ENCODE results near the gene ASB7.
"Not testable (repeated sequence)": the region's sequence is repeated elsewhere in the genome, so short reads cannot be mapped to it uniquely, and the experiment has no call there.

The ASB7 gene

DNA sequence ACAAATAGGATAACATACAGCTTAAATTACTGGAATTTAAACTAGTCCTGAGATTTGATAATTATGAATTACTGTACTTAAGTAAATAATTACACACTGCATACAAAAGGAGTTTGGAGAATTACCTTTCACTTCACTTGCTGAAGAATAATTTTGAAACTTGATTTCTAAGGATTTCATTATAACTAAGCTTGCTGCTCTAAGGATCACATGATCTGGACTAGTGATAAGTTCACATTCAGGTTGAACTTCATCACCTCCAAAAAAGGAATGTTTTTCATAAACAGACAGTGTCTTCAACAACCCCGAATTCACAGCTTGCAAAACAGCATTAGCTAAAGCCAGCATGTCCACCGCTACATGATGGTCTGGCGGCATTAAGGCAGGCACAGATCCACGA lies 28.9 kb upstream of the ASB7 start:
- WGBS (ENCODE audit: insufficient coverage), result 95% methylated on average over 3 of the region's 4 CpGs
- Histone ChIP-seq H3K27ac (ENCODE audit: insufficient read depth in 1 of 2, low read depth in 1 of 2, low read length in 2 of 2, poor library complexity in 1 of 2, severe bottlenecking in 2 of 2) (no peak overlapping the region), H3K4me1 (ENCODE audit: control extremely low read depth in 1 of 4, control insufficient read depth in 4 of 4, insufficient read depth in 4 of 4, low read length in 3 of 4) (no peaks in the 10 kb centered on the region), H3K27me3 (replicated peaks in 2 of 5; ENCODE audit: control insufficient read depth in 4 of 5, insufficient read depth in 5 of 5, low read length in 4 of 5) (no peaks in the 10 kb centered on the region), H3K36me3 (ENCODE audit: control insufficient read depth in 4 of 4, insufficient read depth in 4 of 4, low read length in 3 of 4) (peaks cover 3 to 36% (median 20%) of the 10 kb centered on the region in 4 experiments), H3K9me3 (ENCODE audit: control extremely low read depth in 1 of 5, control insufficient read depth in 4 of 5, insufficient read depth in 2 of 5, low read depth in 1 of 5, low read length in 4 of 5) (no peaks in the 10 kb centered on the region), H3K4me3 (ENCODE audit: control insufficient read depth in 1 of 7, extremely low read depth in 1 of 7, insufficient read depth in 4 of 7, low read depth in 2 of 7, low read length in 6 of 7) (no peak overlapping the region)
- no peak for DNase-seq
- POLR2A ChIA-PET, result no interaction called here
- CTCF ChIA-PET, result interaction anchor here (0.7 to 3.2 kb wide), 8 partner anchors 10 to 645 kb away, joined by 3 to 8 read pairs (median 6); no protein-coding TSS in a partner anchor

DNA sequence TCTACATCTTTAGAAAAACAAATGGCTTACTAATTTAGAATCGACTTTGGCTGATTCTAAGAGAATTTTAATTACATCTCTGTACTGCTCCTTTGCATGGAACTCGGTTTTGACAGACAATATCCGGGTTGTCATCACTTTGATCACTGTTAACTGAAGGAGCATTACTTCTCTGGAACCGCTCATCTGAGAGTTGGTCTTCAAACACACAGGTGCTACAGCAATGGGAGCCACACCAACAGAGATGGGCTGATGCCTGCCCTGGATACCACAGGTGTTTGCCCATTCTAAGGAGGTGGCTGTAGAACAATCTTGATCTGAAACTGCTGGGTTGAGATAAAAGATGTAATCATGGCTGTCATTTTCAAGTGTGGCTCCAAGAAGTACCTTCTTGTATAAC lies 22.0 kb upstream of the ASB7 start:
- H3K27ac ChIP-seq (ENCODE audit: insufficient read depth in 1 of 2, low read depth in 1 of 2, low read length in 2 of 2, poor library complexity in 1 of 2, severe bottlenecking in 2 of 2), result no peak overlapping the region
- no peak overlapping the region for H3K4me3 ChIP-seq (ENCODE audit: control insufficient read depth in 1 of 7, extremely low read depth in 1 of 7, insufficient read depth in 4 of 7, low read depth in 2 of 7, low read length in 6 of 7)
- 85% methylated on average over 4 of the region's 4 CpGs for WGBS (ENCODE audit: insufficient coverage)
- H3K27me3 ChIP-seq (replicated peaks in 2 of 5; ENCODE audit: control insufficient read depth in 4 of 5, insufficient read depth in 5 of 5, low read length in 4 of 5), result no peaks in the 10 kb centered on the region
- peaks cover 0 to 2% (median 0%) of the 10 kb centered on the region in 5 experiments for H3K9me3 ChIP-seq (ENCODE audit: control extremely low read depth in 1 of 5, control insufficient read depth in 4 of 5, insufficient read depth in 2 of 5, low read depth in 1 of 5, low read length in 4 of 5)
- POLR2A ChIA-PET, result no interaction called here
- peaks cover 0 to 10% (median 5%) of the 10 kb centered on the region in 4 experiments for H3K36me3 ChIP-seq (ENCODE audit: control insufficient read depth in 4 of 4, insufficient read depth in 4 of 4, low read length in 3 of 4)
- H3K4me1 ChIP-seq (ENCODE audit: control extremely low read depth in 1 of 4, control insufficient read depth in 4 of 4, insufficient read depth in 4 of 4, low read length in 3 of 4), result no peaks in the 10 kb centered on the region
- CTCF ChIA-PET, result no interaction called here
- DNase-seq, result no peak

DNA sequence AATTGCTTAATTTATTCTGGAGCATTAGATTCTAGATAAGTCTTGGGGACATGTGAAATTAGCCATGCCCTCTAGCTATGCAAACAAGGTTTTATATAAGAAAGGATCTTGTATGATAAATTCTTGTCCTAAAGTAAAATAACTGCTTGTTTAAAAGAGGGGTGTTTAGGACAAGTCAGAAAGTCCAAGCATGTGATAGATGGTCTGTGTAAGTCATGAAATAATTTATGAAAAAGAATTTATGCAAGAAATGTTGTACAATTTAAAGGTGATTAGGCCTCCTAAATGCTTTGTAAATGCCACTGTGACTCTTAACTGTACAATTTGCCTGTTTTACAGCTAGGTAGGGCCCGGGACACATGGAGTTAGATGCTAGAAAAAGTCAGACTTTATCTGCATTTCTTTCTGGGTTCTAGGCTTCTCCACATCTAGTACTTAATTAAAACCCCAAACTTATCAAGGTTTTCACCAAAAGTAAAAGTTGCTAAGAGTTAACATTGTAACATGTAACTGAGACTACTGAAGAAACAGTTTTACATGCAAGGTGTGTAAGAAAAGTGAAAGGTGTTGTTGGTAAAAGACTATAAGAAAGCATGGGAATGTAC lies 13.6 kb upstream of the ASB7 start:
- Histone ChIP-seq H3K27me3 (replicated peaks in 2 of 5; ENCODE audit: control insufficient read depth in 4 of 5, insufficient read depth in 5 of 5, low read length in 4 of 5) (no peaks in the 10 kb centered on the region), H3K36me3 (ENCODE audit: control insufficient read depth in 4 of 4, insufficient read depth in 4 of 4, low read length in 3 of 4) (peaks cover 0 to 9% (median 4%) of the 10 kb centered on the region in 4 experiments), H3K4me1 (ENCODE audit: control extremely low read depth in 1 of 4, control insufficient read depth in 4 of 4, insufficient read depth in 4 of 4, low read length in 3 of 4) (no peaks in the 10 kb centered on the region), H3K9me3 (ENCODE audit: control extremely low read depth in 1 of 5, control insufficient read depth in 4 of 5, insufficient read depth in 2 of 5, low read depth in 1 of 5, low read length in 4 of 5) (peaks cover 2 to 42% (median 9%) of the 10 kb centered on the region in 5 experiments), H3K4me3 (ENCODE audit: control insufficient read depth in 1 of 7, extremely low read depth in 1 of 7, insufficient read depth in 4 of 7, low read depth in 2 of 7, low read length in 6 of 7) (no peak overlapping the region), H3K27ac (ENCODE audit: insufficient read depth in 1 of 2, low read depth in 1 of 2, low read length in 2 of 2, poor library complexity in 1 of 2, severe bottlenecking in 2 of 2) (no peak overlapping the region)
- WGBS (ENCODE audit: insufficient coverage), result no CpG with 5 or more reads among the region's 1 CpG
- CTCF ChIA-PET, result no interaction called here
- DNase-seq, result peak in 2 of 3 donors; percentile 35 to 43
- POLR2A ChIA-PET, result no interaction called here

DNA sequence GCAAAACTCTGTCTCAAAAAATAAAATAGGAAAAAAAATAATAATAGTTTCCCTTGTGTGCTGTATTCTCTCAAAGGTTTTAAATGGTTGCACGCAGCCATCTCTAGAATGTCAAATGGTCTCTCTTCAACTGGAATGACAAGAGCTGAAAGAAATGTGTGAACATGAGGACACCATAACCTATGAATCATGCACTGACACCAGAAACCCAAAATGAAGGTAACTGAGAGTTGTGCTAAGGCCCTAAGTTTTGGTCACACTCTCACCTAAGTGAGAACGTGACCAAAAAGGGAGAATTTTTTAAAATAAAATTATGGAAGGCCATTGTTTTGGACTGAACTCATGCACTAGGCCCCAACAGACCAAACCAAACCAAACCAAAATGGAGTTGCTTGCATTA lies 11.2 kb upstream of the ASB7 start:
- CTCF ChIA-PET, result interaction anchor here (0.8 kb wide), 1 partner anchor 241 kb away, joined by 3 read pairs; no protein-coding TSS in a partner anchor

DNA sequence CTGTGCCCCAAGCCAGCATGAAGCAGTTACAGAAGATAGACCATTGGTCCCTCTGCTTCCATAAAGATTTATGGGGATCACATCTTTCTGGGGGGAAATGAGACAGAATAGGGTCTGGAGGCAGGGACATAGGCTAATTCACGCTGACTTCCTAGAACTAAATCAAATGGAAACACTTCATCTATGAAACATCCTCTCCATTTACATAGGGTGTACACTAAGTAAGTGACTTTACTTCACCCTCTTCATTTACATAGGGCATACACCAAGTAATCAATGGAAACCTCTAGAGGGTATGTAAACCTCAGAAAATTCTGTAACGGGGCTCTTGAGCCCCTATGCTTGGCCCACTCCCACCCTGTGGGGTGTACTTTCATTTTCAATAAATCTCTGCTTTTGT lies 10.6 kb upstream of the ASB7 start:
- WGBS (ENCODE audit: insufficient coverage), result 57% methylated on average over 1 of the region's 2 CpGs
- ChIA-PET POLR2A (no interaction called here), CTCF (no interaction called here)
- Histone ChIP-seq H3K9me3 (ENCODE audit: control extremely low read depth in 1 of 5, control insufficient read depth in 4 of 5, insufficient read depth in 2 of 5, low read depth in 1 of 5, low read length in 4 of 5) (peaks cover 2 to 41% (median 9%) of the 10 kb centered on the region in 5 experiments), H3K27me3 (replicated peaks in 2 of 5; ENCODE audit: control insufficient read depth in 4 of 5, insufficient read depth in 5 of 5, low read length in 4 of 5) (no peaks in the 10 kb centered on the region), H3K27ac (ENCODE audit: insufficient read depth in 1 of 2, low read depth in 1 of 2, low read length in 2 of 2, poor library complexity in 1 of 2, severe bottlenecking in 2 of 2) (no peak overlapping the region), H3K36me3 (ENCODE audit: control insufficient read depth in 4 of 4, insufficient read depth in 4 of 4, low read length in 3 of 4) (peaks cover 0 to 4% (median 2%) of the 10 kb centered on the region in 4 experiments), H3K4me3 (ENCODE audit: control insufficient read depth in 1 of 7, extremely low read depth in 1 of 7, insufficient read depth in 4 of 7, low read depth in 2 of 7, low read length in 6 of 7) (no peak overlapping the region), H3K4me1 (ENCODE audit: control extremely low read depth in 1 of 4, control insufficient read depth in 4 of 4, insufficient read depth in 4 of 4, low read length in 3 of 4) (peaks cover 0 to 4% (median 2%) of the 10 kb centered on the region in 4 experiments)
- DNase-seq, result no peak

More for the DNA sequence above, 11.2 kb upstream of the ASB7 start:
- peaks cover 2 to 41% (median 9%) of the 10 kb centered on the region in 5 experiments for H3K9me3 ChIP-seq (ENCODE audit: control extremely low read depth in 1 of 5, control insufficient read depth in 4 of 5, insufficient read depth in 2 of 5, low read depth in 1 of 5, low read length in 4 of 5)
- H3K4me1 ChIP-seq (ENCODE audit: control extremely low read depth in 1 of 4, control insufficient read depth in 4 of 4, insufficient read depth in 4 of 4, low read length in 3 of 4); H3K4me3 ChIP-seq (ENCODE audit: control insufficient read depth in 1 of 7, extremely low read depth in 1 of 7, insufficient read depth in 4 of 7, low read depth in 2 of 7, low read length in 6 of 7); H3K27ac ChIP-seq (ENCODE audit: insufficient read depth in 1 of 2, low read depth in 1 of 2, low read length in 2 of 2, poor library complexity in 1 of 2, severe bottlenecking in 2 of 2); DNase-seq; POLR2A ChIA-PET; H3K36me3 ChIP-seq (ENCODE audit: control insufficient read depth in 4 of 4, insufficient read depth in 4 of 4, low read length in 3 of 4); H3K27me3 ChIP-seq (replicated peaks in 2 of 5; ENCODE audit: control insufficient read depth in 4 of 5, insufficient read depth in 5 of 5, low read length in 4 of 5): not testable (repeated sequence)
- WGBS (ENCODE audit: insufficient coverage), result 100% methylated on average over 1 of the region's 2 CpGs

DNA sequence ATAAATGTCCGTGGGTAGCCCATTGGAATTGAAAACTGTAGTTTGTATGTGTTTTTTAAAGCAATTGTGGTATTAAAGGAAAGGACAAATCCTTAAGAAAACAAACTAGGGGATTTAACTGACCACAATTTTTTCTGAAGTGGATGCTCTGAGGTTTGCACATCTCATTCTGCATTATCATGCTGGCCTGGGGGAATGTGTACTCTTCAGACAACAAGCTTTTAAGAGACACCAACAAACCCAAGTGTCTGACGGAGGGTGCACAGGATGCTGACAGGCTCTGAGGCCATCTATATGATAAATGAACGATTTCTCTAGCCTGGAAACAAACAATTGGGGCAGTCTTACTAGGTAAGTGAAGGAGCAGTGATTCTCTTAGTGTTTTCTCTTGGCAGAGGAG lies 9.5 kb upstream of the ASB7 start:
- ChIA-PET CTCF (no interaction called here), POLR2A (no interaction called here)
- Histone ChIP-seq H3K4me3 (ENCODE audit: control insufficient read depth in 1 of 7, extremely low read depth in 1 of 7, insufficient read depth in 4 of 7, low read depth in 2 of 7, low read length in 6 of 7) (no peak overlapping the region), H3K27me3 (replicated peaks in 2 of 5; ENCODE audit: control insufficient read depth in 4 of 5, insufficient read depth in 5 of 5, low read length in 4 of 5) (no peaks in the 10 kb centered on the region), H3K4me1 (ENCODE audit: control extremely low read depth in 1 of 4, control insufficient read depth in 4 of 4, insufficient read depth in 4 of 4, low read length in 3 of 4) (peaks cover 0 to 7% (median 3%) of the 10 kb centered on the region in 4 experiments), H3K9me3 (ENCODE audit: control extremely low read depth in 1 of 5, control insufficient read depth in 4 of 5, insufficient read depth in 2 of 5, low read depth in 1 of 5, low read length in 4 of 5) (peaks cover 0 to 33% (median 9%) of the 10 kb centered on the region in 5 experiments), H3K36me3 (ENCODE audit: control insufficient read depth in 4 of 4, insufficient read depth in 4 of 4, low read length in 3 of 4) (peaks cover 0 to 8% (median 4%) of the 10 kb centered on the region in 4 experiments), H3K27ac (ENCODE audit: insufficient read depth in 1 of 2, low read depth in 1 of 2, low read length in 2 of 2, poor library complexity in 1 of 2, severe bottlenecking in 2 of 2) (no peak overlapping the region)
- no peak for DNase-seq
- 94% methylated on average over 2 of the region's 3 CpGs for WGBS (ENCODE audit: insufficient coverage)

DNA sequence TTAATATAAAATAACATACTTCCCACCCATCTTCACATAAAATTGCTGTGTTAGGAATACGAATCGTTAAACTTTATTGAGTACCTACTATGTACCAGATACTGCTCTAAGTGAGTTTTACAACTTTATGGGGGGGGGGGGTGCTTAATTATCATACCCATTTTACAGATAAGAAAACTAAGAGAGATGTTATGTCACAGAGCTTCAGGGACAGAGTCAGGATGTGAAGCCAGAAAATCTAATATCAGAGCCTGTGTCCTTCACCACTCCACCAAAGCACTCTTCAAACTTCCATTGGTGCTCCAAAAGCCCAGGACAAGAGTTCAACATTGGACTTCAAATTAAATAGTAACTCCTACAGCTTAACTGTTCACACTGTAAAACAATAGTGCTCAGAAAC lies 9.0 kb upstream of the ASB7 start:
- ChIA-PET POLR2A (no interaction called here), CTCF (no interaction called here)
- Histone ChIP-seq H3K36me3 (ENCODE audit: control insufficient read depth in 4 of 4, insufficient read depth in 4 of 4, low read length in 3 of 4) (peaks cover 0 to 8% (median 4%) of the 10 kb centered on the region in 4 experiments), H3K27ac (ENCODE audit: insufficient read depth in 1 of 2, low read depth in 1 of 2, low read length in 2 of 2, poor library complexity in 1 of 2, severe bottlenecking in 2 of 2) (no peak overlapping the region), H3K4me1 (ENCODE audit: control extremely low read depth in 1 of 4, control insufficient read depth in 4 of 4, insufficient read depth in 4 of 4, low read length in 3 of 4) (peaks cover 0 to 7% (median 3%) of the 10 kb centered on the region in 4 experiments), H3K9me3 (ENCODE audit: control extremely low read depth in 1 of 5, control insufficient read depth in 4 of 5, insufficient read depth in 2 of 5, low read depth in 1 of 5, low read length in 4 of 5) (peaks cover 0 to 27% (median 9%) of the 10 kb centered on the region in 5 experiments), H3K4me3 (ENCODE audit: control insufficient read depth in 1 of 7, extremely low read depth in 1 of 7, insufficient read depth in 4 of 7, low read depth in 2 of 7, low read length in 6 of 7) (no peak overlapping the region), H3K27me3 (replicated peaks in 2 of 5; ENCODE audit: control insufficient read depth in 4 of 5, insufficient read depth in 5 of 5, low read length in 4 of 5) (no peaks in the 10 kb centered on the region)
- DNase-seq, result no peak
- no CpG with 5 or more reads among the region's 2 CpGs for whole genome bisulfite sequencing (ENCODE audit: insufficient coverage)
